Activated CD8-positive, alpha-beta T cell treated with anti-CD3 and anti-CD28 coated beads for 36 hours (primary cell): ENCODE data around the gene GGT1. TPM values are rescaled to one million over a fixed set of nuclear protein-coding genes. Genes with fewer than 3 reads are reported as not detected.

ENCODE experiments used
- ATAC-seq: fragments of 200-7000 bp; cut with Tn5 transposase; one replicate; pipeline ENCODE4 v1.10.0; 2021; ENCODE audit warnings: mild to moderate bottlenecking, moderate library complexity
- CTCF ChIA-PET: fragments of 350-600 bp; sonication (Branson Sonifier 250); formaldehyde crosslinking; loops from one replicate; lab custom pipeline; 2021; ENCODE audit warnings: antibody characterized with exemption; lab: Charles Lee
- POLR2A ChIA-PET: fragments of 350-600 bp; sonication (Branson Sonifier 250); formaldehyde crosslinking; loops from one replicate; lab custom pipeline; 2021; ENCODE audit warnings: antibody characterized with exemption; lab: Charles Lee
- DNase-seq: peaks from one replicate; pipeline ENCODE4 v3.0.0-alpha.2; 2020
- H3K27ac Mint-ChIP-seq: one replicate; pipeline ENCODE4 v1.8.0; 2021; ENCODE audit warnings: mild to moderate bottlenecking, mixed read lengths
- H3K27me3 Mint-ChIP-seq: one replicate; pipeline ENCODE4 v1.8.0; 2021; ENCODE audit warnings: mixed read lengths
- H3K36me3 Mint-ChIP-seq: one replicate; pipeline ENCODE4 v1.8.0; 2021; ENCODE audit warnings: low read depth, mixed read lengths
- H3K4me1 Mint-ChIP-seq: one replicate; pipeline ENCODE4 v1.8.0; 2021; ENCODE audit warnings: low read depth, mixed read lengths
- H3K4me3 Mint-ChIP-seq: one replicate; pipeline ENCODE4 v1.8.0; 2021; ENCODE audit warnings: mild to moderate bottlenecking, moderate library complexity, mixed read lengths
- H3K9me3 Mint-ChIP-seq: one replicate; pipeline ENCODE4 v1.8.0; 2021; ENCODE audit warnings: mixed read lengths
- intact Hi-C: fragments of 100-400 bp; cut with micrococcal nuclease; formaldehyde crosslinking; loops from one replicate; pipeline ENCODE4 v1.10.0; 2022
- total RNA-seq, 2 experiments: library from RNA; stranded (reverse); gene quantifications; one replicate each; pipeline ENCODE4 v1.2.3, GENCODE V29; 2021
- TF ChIP-seq, protein P1 (sequence below): fragments of 200-600 bp; IDR thresholded peaks from one replicate; pipeline ENCODE4 v1.8.0; 2022; ENCODE audit warnings: antibody characterized with exemption, mild to moderate bottlenecking

The GGT1 gene
- total RNA-seq, 2 experiments from 2014 or later: 15.6 to 17.8 TPM

DNA sequence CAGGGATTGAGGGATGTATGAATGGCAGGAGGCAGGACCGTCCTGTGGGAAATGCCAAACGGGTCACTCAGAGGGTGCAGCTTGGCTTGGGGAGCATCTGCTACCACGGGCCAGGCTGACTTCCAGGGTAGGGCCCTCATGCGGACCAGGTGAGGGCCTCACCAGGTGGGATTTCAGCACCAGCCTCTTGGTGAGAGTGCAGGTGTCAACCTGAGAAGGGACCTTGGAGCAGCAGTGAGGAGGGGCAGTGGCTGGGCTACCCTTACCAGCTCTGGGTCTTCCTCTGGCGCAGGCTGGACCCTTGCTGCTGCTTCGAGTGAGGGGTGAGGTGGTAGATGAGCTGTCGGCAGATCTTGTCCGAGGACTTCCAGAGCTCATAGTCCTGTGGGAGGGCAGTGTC, 15.0 kb upstream of the GGT1 start:
- H3K9me3 Mint-ChIP-seq: no peaks in the 10 kb centered on the region
- CTCF ChIA-PET: no interaction called here
- POLR2A ChIA-PET: interaction anchor here (1.0 to 1.3 kb wide), 2 partner anchors 11 to 13 kb away, joined by 3 read pairs; no protein-coding TSS in a partner anchor

DNA sequence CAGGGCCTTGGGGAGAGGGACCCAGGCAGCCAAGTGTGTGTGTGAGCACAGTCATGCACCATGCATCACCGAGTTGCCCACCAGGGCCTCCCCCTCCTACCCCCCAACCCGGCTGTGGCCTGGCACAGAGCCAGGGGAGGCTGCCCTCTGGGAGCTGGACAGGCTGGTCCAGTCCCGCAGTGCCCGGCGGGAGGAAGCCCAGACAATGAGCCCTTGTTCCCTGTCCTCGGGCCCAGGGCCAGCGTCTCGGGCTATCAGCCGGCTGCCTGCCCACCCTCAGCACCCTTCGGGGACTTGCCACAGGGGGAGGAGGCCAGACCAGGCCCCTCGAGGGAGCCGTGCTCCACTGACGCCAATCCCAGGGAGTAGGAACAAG, 14.6 kb upstream of the GGT1 start:
- Mint-ChIP-seq H3K4me3 (no peak overlapping the region), H3K9me3 (no peaks in the 10 kb centered on the region), H3K36me3 (no peaks in the 10 kb centered on the region), H3K4me1 (peaks cover 5% of the 10 kb centered on the region), H3K27ac (no peak overlapping the region), H3K27me3 (peaks cover 5% of the 10 kb centered on the region)
- TF ChIP-seq, protein P1, sequence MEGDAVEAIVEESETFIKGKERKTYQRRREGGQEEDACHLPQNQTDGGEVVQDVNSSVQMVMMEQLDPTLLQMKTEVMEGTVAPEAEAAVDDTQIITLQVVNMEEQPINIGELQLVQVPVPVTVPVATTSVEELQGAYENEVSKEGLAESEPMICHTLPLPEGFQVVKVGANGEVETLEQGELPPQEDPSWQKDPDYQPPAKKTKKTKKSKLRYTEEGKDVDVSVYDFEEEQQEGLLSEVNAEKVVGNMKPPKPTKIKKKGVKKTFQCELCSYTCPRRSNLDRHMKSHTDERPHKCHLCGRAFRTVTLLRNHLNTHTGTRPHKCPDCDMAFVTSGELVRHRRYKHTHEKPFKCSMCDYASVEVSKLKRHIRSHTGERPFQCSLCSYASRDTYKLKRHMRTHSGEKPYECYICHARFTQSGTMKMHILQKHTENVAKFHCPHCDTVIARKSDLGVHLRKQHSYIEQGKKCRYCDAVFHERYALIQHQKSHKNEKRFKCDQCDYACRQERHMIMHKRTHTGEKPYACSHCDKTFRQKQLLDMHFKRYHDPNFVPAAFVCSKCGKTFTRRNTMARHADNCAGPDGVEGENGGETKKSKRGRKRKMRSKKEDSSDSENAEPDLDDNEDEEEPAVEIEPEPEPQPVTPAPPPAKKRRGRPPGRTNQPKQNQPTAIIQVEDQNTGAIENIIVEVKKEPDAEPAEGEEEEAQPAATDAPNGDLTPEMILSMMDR: no peak
- DNase-seq (no peak), ATAC-seq (no peak)
- CTCF ChIA-PET: no interaction called here
- POLR2A ChIA-PET: interaction anchor here (1.0 kb wide), 1 partner anchor 13 kb away, joined by 3 read pairs; no protein-coding TSS in a partner anchor
- intact Hi-C loops: no loop called here

More for the DNA sequence above, 15.0 kb upstream of the GGT1 start:
- no peaks in the 10 kb centered on the region for H3K36me3 Mint-ChIP-seq
- peaks cover 5% of the 10 kb centered on the region for H3K4me1 Mint-ChIP-seq
- H3K27ac Mint-ChIP-seq: no peak overlapping the region
- intact Hi-C loops: no loop called here
- no peak for DNase-seq
- no peak for ATAC-seq
- TF ChIP-seq, protein P1: no peak
- peaks cover 5% of the 10 kb centered on the region for H3K27me3 Mint-ChIP-seq
- H3K4me3 Mint-ChIP-seq: no peak overlapping the region

DNA sequence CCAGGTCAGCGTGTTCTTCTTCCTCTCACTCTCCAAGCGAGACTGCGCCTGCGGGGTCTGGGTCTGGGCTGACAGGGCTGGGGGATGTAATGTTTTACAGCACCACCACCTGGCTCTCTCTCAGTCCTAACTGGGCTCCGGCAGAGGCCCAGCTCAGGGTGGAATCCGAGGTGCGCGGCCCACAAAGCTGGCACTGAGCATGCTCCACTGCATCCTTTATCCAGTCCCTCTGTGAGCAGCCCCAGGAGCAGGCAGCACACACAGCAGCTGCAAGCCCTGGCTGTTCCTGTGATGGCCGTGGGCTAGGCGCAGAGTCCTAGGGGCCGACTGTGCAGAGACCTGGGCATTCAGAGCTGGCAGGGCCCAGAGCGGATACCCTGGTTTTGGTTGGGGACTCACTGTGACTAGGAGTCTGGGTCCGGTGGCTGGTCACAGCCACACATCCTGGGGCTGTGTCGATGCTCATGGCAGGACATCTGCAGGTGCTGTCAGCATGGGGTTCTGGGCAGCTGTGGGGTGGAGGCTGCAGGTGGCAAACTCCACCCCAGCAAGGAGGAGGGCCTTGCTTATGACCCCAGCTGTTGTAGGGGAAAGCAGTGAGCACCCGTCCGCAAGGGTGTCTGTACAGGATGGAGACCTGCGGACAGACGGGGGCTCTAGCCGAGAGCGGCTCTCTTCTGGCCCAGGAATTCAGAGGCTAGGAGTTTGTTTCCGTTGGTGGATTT, 14.1 kb upstream of the GGT1 start:
- TF ChIP-seq, protein P1: no peak
- DNase-seq: no peak
- H3K4me3 Mint-ChIP-seq: no peak overlapping the region
- no peaks in the 10 kb centered on the region for H3K36me3 Mint-ChIP-seq
- no peaks in the 10 kb centered on the region for H3K9me3 Mint-ChIP-seq
- peaks cover 5% of the 10 kb centered on the region for H3K27me3 Mint-ChIP-seq
- H3K4me1 Mint-ChIP-seq: peaks cover 5% of the 10 kb centered on the region
- intact Hi-C loops: no loop called here
- no peak overlapping the region for H3K27ac Mint-ChIP-seq
- ATAC-seq: no peak
- ChIA-PET POLR2A (no interaction called here), CTCF (no interaction called here)

DNA sequence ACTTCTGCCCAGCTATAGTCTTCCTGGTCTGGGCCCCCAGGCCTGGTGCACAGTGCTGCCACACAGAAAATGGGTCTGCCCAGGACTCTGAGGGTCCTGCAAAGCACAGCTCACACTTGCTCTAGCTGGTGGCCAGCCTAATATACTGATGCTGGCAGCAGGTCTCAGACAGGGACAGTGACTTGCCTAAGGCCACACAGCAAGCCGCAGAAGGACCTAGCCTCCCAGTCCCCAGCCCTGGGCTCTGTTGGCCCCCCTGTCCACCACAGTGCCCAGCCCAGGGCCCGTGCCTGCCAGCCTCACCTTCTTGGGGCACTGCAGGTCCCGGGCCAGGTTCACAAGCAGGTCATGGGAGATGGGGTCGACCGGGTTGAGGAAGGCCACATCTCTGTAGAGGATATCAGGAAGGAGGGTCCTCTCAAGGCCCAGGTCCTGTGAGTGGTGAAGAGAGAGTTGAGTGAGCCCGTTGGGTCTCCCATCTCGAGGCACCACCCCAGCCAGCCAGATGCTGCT, 13.4 kb upstream of the GGT1 start:
- Mint-ChIP-seq H3K9me3 (no peaks in the 10 kb centered on the region), H3K36me3 (no peaks in the 10 kb centered on the region), H3K27ac (no peak overlapping the region), H3K4me3 (no peak overlapping the region), H3K27me3 (peaks cover 5% of the 10 kb centered on the region), H3K4me1 (peaks cover 5% of the 10 kb centered on the region)
- ATAC-seq (no peak), DNase-seq (no peak)
- ChIA-PET POLR2A (no interaction called here), CTCF (no interaction called here)
- TF ChIP-seq, protein P1: no peak
- intact Hi-C loops: no loop called here

DNA sequence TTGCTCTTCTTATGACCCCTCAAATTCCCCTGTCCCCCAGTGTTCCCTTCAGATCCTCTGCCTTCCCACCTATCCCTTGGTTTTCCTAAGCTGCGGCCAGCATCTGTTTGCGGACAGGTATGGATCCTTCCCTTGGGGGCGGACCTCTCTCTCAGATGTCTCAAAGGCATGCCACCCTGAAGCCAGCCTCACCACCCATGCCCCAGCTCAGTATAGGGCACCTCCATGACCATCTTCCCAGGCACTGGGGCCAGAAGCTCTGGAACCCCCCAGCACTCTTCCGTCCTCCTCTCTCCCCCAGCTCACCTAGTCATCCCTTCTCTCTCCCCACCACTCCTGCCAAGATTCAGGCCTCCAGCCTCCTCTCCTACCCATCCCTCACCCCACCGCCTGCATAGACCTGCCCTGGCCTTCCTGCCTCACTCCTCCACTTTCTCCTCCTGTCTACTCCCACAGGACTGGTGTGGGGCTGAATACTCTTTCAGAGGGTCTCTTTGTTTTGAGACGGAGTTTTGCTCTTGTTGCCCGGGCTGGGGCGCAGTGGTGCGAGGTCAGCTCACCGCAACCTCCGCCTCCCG, 12.3 kb upstream of the GGT1 start:
- no peak for ATAC-seq
- Mint-ChIP-seq H3K9me3 (no peaks in the 10 kb centered on the region), H3K27me3 (peaks cover 5% of the 10 kb centered on the region), H3K36me3 (no peaks in the 10 kb centered on the region), H3K4me1 (peaks cover 5% of the 10 kb centered on the region), H3K4me3 (no peak overlapping the region), H3K27ac (no peak overlapping the region)
- TF ChIP-seq, protein P1: no peak
- ChIA-PET POLR2A (no interaction called here), CTCF (no interaction called here)
- intact Hi-C loops: no loop called here
- DNase-seq: no peak
